HG03342 (cell line): ENCODE data around the gene SSNA1.
"Not testable (repeated sequence)": the region's sequence is repeated elsewhere in the genome, so short reads cannot be mapped to it uniquely, and the experiment has no call there.

Source experiments
- ATAC-seq: cut with Tn5 transposase; IDR thresholded peaks from one replicate; pipeline ENCODE4 v1.9.1; 2021; ENCODE audit warnings: mild to moderate bottlenecking, moderate library complexity; ENCODE audit not compliant: unreplicated experiment

Gene SSNA1

GRCh38 chr9:137229903-137230704, 41.6 kb downstream of the SSNA1 start:
- ATAC-seq: no peak

- ATAC-seq: no peak
These were observed 42.4 kb downstream of the SSNA1 start, which contains the start of gene SLC34A3 for GRCh38 chr9:137230705-137231371. Gene SLC34A3, plus strand, starts transcription at chr9:137230901. Its CDS starts 802 bp downstream, at chr9:137231703.

GRCh38 chr9:137231372-137232039, 43.0 kb downstream of the SSNA1 start:
- no peak for ATAC-seq

- no peak for ATAC-seq
These were observed 43.6 kb downstream of the SSNA1 start for GRCh38 chr9:137232101-137232500.

- ATAC-seq: no peak
These were observed 44.0 kb downstream of the SSNA1 start for GRCh38 chr9:137232510-137232909.

- ATAC-seq: no peak
These were observed 44.9 kb downstream of the SSNA1 start for GRCh38 chr9:137233143-137233980.

- ATAC-seq: no peak
These were observed 45.7 kb downstream of the SSNA1 start for GRCh38 chr9:137234055-137234697.

- no peak for ATAC-seq
These were observed 46.4 kb downstream of the SSNA1 start for GRCh38 chr9:137234758-137235423.

GRCh38 chr9:137235424-137236237, 47.2 kb downstream of the SSNA1 start:
- no peak for ATAC-seq

GRCh38 chr9:137236238-137236935, 47.9 kb downstream of the SSNA1 start:
- no peak for ATAC-seq

- no peak for ATAC-seq
These were observed 48.5 kb downstream of the SSNA1 start for GRCh38 chr9:137236936-137237421.

GRCh38 chr9:137237759-137238726, 49.6 kb downstream of the SSNA1 start:
- ATAC-seq: no peak

GRCh38 chr9:137239541-137240200, 51.2 kb downstream of the SSNA1 start:
- not testable (repeated sequence) for ATAC-seq
